Thoracic aorta (tissue), 2 donors: ENCODE measurements around the gene EHD4. TPM values are rescaled to one million over a fixed set of nuclear protein-coding genes. Genes with fewer than 3 reads are reported as not detected.

ENCODE experiments used
- ATAC-seq: fragments of 150-250 bp; one replicate; pipeline ENCODE4 v1.8.0; 2017; ENCODE audit warnings: low read depth; ENCODE audit not compliant: insufficient number of reproducible peaks, low FRiP score
- DNase-seq: peaks from one replicate; pipeline ENCODE4 v3.0.0-alpha.2; 2020; ENCODE audit warnings: low spot score
- H3K27ac ChIP-seq, 2 donors: fragments of 200-600 bp; sonication (generic); 1 replicate in 1 of 2; 2 replicates in 1 of 2; pipeline ENCODE4 v1.5.1; 2016; ENCODE audit warnings: mild to moderate bottlenecking in 2 of 2, moderate library complexity in 2 of 2
- H3K27me3 ChIP-seq: fragments of 200-600 bp; sonication (generic); replicated peaks from 2 replicates; pipeline ENCODE4 v1.6.0; 2016; ENCODE audit warnings: mild to moderate bottlenecking; ENCODE audit not compliant: insufficient read depth
- H3K36me3 ChIP-seq: fragments of 200-600 bp; sonication (generic); one replicate; pipeline ENCODE4 v1.5.1; 2016
- H3K4me1 ChIP-seq, 2 donors: fragments of 200-600 bp; sonication (generic); 1 replicate in 1 of 2; 2 replicates in 1 of 2; pipeline versions ENCODE4 v1.5.1 to v1.6.0; 2016; ENCODE audit warnings: low read depth in 2 of 2, mild to moderate bottlenecking in 1 of 2; ENCODE audit not compliant: control insufficient read depth in 1 of 2
- H3K4me3 ChIP-seq: fragments of 200-600 bp; sonication (generic); 2 replicates; pipeline ENCODE4 v1.5.1; 2016; ENCODE audit warnings: mild to moderate bottlenecking
- H3K9me3 ChIP-seq: fragments of 200-600 bp; sonication (generic); 2 replicates; pipeline ENCODE4 v1.5.1; 2016
- CTCF ChIP-seq: fragments of 200-600 bp; sonication (generic); IDR thresholded peaks from one replicate; pipeline ENCODE4 v1.5.1; 2019; ENCODE audit warnings: antibody characterized with exemption
- total RNA-seq, 2 donors: library from RNA; depleted of rRNA; stranded (reverse); fragments of >200 nt; gene quantifications; one replicate each; pipeline versions ENCODE4 v1.1.0 to v1.2.3, GENCODE V29; 2016

EHD4 gene
- total RNA-seq, 2 donors from 2014 or later: 43.6 to 48.1 TPM

DNA sequence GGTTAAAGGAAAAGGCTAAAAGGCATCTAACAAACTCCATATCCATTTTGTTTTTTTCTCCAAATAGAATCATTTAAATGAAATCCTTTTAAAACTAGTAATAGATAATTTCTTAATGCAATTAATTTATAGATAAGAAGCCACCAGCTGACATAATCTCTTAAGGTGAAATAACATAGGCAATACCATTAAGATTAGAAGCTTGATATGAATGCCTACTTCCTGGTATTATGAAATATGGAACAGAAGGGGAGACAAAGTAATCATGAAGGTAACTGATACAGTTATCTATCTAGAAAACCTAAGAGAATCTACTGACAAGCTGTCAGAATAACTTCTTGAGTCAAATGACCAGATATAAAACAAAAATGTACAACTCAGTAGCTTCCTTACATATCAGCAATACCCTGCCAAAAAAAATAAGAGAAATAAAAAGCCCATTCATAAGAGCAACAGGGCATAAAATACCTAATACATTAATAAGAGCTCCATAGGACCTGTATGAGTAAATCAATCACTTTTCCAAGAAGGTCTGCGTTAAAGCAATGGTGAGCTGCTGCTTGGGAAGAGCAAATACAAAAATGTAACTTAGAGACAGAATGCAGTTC lies 10.7 kb downstream of the EHD4 start:
- Histone ChIP-seq H3K27me3 (no peaks in the 10 kb centered on the region), H3K4me1 (peaks cover 33 to 75% of the 10 kb centered on the region in 2 donors), H3K36me3 (no peaks in the 10 kb centered on the region), H3K27ac (peak overlapping the region; percentile 61 to 82), H3K4me3 (no peak overlapping the region), H3K9me3 (no peaks in the 10 kb centered on the region)
- DNase-seq (no peak), ATAC-seq (no peak)
- TF ChIP-seq CTCF: no peak

GRCh38 chr15:41961001-41961518 lies 11.3 kb downstream of the EHD4 start:
- TF ChIP-seq CTCF: no peak
- no peak for DNase-seq
- Histone ChIP-seq H3K27me3 (no peaks in the 10 kb centered on the region), H3K27ac (peak overlapping the region; percentile 61 to 82), H3K36me3 (no peaks in the 10 kb centered on the region), H3K4me1 (peaks cover 31 to 75% of the 10 kb centered on the region in 2 donors), H3K4me3 (peak overlapping the region; percentile 35), H3K9me3 (no peaks in the 10 kb centered on the region)
- peak; percentile 58 for ATAC-seq

- peaks cover 33 to 68% of the 10 kb centered on the region in 2 donors for H3K4me1 ChIP-seq
- peak overlapping the region; percentile 31 to 48 for H3K27ac ChIP-seq
- no peak for TF ChIP-seq CTCF
- DNase-seq (no peak), ATAC-seq (no peak)
- no peaks in the 10 kb centered on the region for H3K27me3 ChIP-seq
- no peaks in the 10 kb centered on the region for H3K9me3 ChIP-seq
- H3K36me3 ChIP-seq: no peaks in the 10 kb centered on the region
- H3K4me3 ChIP-seq: peak overlapping the region; percentile 11
Measured at GRCh38 chr15:41958002-41958420, 14.3 kb downstream of the EHD4 start.

- Histone ChIP-seq H3K4me3 (peak overlapping the region; percentile 11), H3K4me1 (peaks cover 35 to 71% of the 10 kb centered on the region in 2 donors), H3K36me3 (peaks cover 5% of the 10 kb centered on the region), H3K27ac (peak overlapping the region; percentile 31 to 48), H3K9me3 (no peaks in the 10 kb centered on the region), H3K27me3 (no peaks in the 10 kb centered on the region)
- no peak for TF ChIP-seq CTCF
- ATAC-seq: no peak
- no peak for DNase-seq
Measured at GRCh38 chr15:41957021-41957897, 15.1 kb downstream of the EHD4 start.
